DOHH2 (cell line): ENCODE measurements around the gene PRM3.

Experiments used
- H3F3A ChIP-seq: fragments of 200-600 bp; sonication (generic), shearing (Covaris generic); 2 replicates; pipeline ENCODE4 v1.6.0; 2016; ENCODE audit warnings: antibody characterized with exemption, mild to moderate bottlenecking; ENCODE audit not compliant: control insufficient read depth, insufficient read depth
- H3K27ac ChIP-seq: fragments of 200-600 bp; sonication (generic); 2 replicates; pipeline ENCODE4 v1.5.1; 2014; ENCODE audit warnings: low read depth, mild to moderate bottlenecking, low read length, moderate library complexity
- H3K27me3 ChIP-seq: fragments of 200-600 bp; sonication (generic); 2 replicates; pipeline ENCODE4 v1.6.1; 2014; ENCODE audit warnings: mild to moderate bottlenecking, low read length, mixed read lengths; ENCODE audit not compliant: control insufficient read depth
- H3K36me3 ChIP-seq: fragments of 200-600 bp; sonication (generic); 2 replicates; pipeline ENCODE4 v1.6.1; 2014; ENCODE audit warnings: mild to moderate bottlenecking, low read length, moderate library complexity, mixed read lengths; ENCODE audit not compliant: control insufficient read depth
- H3K4me1 ChIP-seq: fragments of 200-600 bp; sonication (generic); 2 replicates; pipeline ENCODE4 v1.6.1; 2014; ENCODE audit warnings: mild to moderate bottlenecking, low read length, mixed read lengths; ENCODE audit not compliant: control insufficient read depth
- H3K4me2 ChIP-seq: fragments of 200-600 bp; sonication (generic); 2 replicates; pipeline ENCODE4 v1.6.0; 2014; ENCODE audit warnings: mild to moderate bottlenecking, low read length, moderate library complexity
- H3K4me3 ChIP-seq: fragments of 200-600 bp; sonication (generic); 2 replicates; pipeline ENCODE4 v1.5.1; 2014; ENCODE audit warnings: mild to moderate bottlenecking, low read length, mixed read lengths
- H3K79me2 ChIP-seq: fragments of 200-600 bp; sonication (generic); 2 replicates; pipeline ENCODE4 v1.6.1; 2014; ENCODE audit warnings: mild to moderate bottlenecking, low read length, mixed read lengths; ENCODE audit not compliant: control insufficient read depth
- H3K9me2 ChIP-seq: fragments of 200-600 bp; sonication (generic); replicated peaks from 2 replicates; pipeline ENCODE4 v1.6.1; 2014; ENCODE audit warnings: mild to moderate bottlenecking, low read length, mixed read lengths; ENCODE audit not compliant: control insufficient read depth
- H3K9me3 ChIP-seq: fragments of 200-600 bp; sonication (generic); 2 replicates; pipeline ENCODE4 v1.6.1; 2014; ENCODE audit warnings: antibody characterized with exemption, low read length, mixed read lengths; ENCODE audit not compliant: control insufficient read depth, insufficient read depth
- H4K20me1 ChIP-seq: fragments of 200-600 bp; sonication (generic); 2 replicates; pipeline ENCODE4 v1.6.0; 2014; ENCODE audit warnings: low read depth, mild to moderate bottlenecking, antibody characterized with exemption, low read length, moderate library complexity; ENCODE audit not compliant: control insufficient read depth, insufficient read depth
- EZH2phosphoT487 ChIP-seq: fragments of 200-600 bp; sonication (generic); IDR thresholded peaks from 2 replicates; pipeline ENCODE4 v1.6.1; 2017; ENCODE audit warnings: borderline replicate concordance, mild to moderate bottlenecking, antibody characterized with exemption, low read length, moderate library complexity, mixed read lengths
- TF ChIP-seq, protein P1 (sequence below): fragments of 200-600 bp; sonication (generic); IDR thresholded peaks from one replicate; pipeline ENCODE4 v1.5.1; 2014; ENCODE audit warnings: antibody characterized with exemption, mild to moderate bottlenecking, low read depth, low read length; ENCODE audit not compliant: poor library complexity, severe bottlenecking

Gene PRM3

DNA sequence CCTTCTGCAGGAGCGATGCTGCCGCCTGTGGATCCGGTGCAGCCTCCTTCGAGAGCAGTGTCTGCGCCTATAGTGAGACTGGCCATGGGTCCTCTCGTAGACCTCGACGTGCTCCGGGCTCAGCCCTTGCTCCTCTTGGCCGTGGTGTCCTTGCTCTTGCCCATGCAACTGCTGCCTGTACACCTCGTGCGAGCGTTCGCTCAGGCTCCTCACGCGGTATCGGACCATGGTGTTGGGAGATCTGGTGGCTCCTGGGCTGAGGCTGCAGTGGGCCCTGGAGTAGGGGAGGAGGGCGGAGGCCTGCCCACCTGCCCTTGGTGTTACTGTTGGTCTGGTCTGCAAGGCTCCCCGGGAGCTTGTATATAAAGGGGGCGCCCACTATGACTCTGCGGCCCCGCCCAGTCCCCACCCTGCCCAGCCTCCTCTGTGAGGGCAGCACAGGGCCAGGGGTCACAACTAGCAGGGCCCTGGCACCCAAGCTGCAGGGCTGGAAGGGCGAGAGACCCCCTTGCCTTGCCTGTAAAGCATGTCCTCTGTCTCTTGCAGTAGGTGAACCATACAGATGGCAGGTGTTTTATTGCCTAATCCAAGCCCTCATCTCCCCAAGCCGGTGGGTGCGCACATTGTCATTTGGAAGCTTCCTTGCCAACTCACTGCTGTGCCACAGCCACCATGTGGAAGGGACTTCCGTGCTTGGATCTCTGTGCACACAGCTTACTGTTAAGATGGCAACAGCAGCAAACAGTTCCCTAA is 2.9 kb upstream of the PRM3 start, which contains the start of gene PRM2:
Gene PRM2 (minus strand): TSS at position 338 of the 753 bp plus-strand sequence. CDS start 110 bp downstream, at position 228.
- TF ChIP-seq, protein P1, sequence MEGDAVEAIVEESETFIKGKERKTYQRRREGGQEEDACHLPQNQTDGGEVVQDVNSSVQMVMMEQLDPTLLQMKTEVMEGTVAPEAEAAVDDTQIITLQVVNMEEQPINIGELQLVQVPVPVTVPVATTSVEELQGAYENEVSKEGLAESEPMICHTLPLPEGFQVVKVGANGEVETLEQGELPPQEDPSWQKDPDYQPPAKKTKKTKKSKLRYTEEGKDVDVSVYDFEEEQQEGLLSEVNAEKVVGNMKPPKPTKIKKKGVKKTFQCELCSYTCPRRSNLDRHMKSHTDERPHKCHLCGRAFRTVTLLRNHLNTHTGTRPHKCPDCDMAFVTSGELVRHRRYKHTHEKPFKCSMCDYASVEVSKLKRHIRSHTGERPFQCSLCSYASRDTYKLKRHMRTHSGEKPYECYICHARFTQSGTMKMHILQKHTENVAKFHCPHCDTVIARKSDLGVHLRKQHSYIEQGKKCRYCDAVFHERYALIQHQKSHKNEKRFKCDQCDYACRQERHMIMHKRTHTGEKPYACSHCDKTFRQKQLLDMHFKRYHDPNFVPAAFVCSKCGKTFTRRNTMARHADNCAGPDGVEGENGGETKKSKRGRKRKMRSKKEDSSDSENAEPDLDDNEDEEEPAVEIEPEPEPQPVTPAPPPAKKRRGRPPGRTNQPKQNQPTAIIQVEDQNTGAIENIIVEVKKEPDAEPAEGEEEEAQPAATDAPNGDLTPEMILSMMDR = no peak
- no peak for TF ChIP-seq EZH2phosphoT487
- Histone ChIP-seq H4K20me1 (no peaks in the 10 kb centered on the region), H3F3A (no peaks in the 10 kb centered on the region), H3K79me2 (no peaks in the 10 kb centered on the region), H3K27ac (no peak within 1 kb of the TSS), H3K9me2 (no peaks in the 10 kb centered on the region), H3K9me3 (no peaks in the 10 kb centered on the region), H3K36me3 (no peaks in the 10 kb centered on the region), H3K4me3 (no peak within 1 kb of the TSS), H3K4me1 (peaks cover 15% of the 10 kb centered on the region), H3K27me3 (no peaks in the 10 kb centered on the region), H3K4me2 (no peak within 1 kb of the TSS)

DNA sequence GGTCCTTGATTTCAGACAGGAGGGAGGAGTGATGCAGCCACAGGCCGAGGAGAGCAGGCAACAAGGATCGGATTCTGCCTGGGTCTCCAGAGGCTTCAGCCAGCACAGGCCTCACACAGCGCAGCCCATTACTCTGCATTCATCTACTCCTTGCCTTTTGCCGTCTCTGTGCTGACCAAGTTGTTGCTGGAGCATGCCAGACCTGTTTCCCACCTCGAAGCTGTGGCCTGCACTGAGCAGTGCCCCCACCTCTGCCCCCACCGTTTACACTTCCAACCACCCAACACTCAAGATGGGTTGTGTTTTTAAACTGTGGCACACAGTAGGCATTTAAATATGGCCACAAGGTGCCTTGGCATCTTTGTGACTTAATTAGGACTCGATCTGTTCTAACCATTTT is 1.5 kb upstream of the PRM3 start:
- no peaks in the 10 kb centered on the region for H3K9me3 ChIP-seq
- H3F3A ChIP-seq = no peaks in the 10 kb centered on the region
- H3K4me3 ChIP-seq = no peak overlapping the region
- no peaks in the 10 kb centered on the region for H3K79me2 ChIP-seq
- H3K36me3 ChIP-seq = no peaks in the 10 kb centered on the region
- H3K4me1 ChIP-seq = peaks cover 14% of the 10 kb centered on the region
- H3K27ac ChIP-seq = no peak overlapping the region
- TF ChIP-seq EZH2phosphoT487 = no peak
- TF ChIP-seq, protein P1 = no peak
- H3K4me2 ChIP-seq = no peak overlapping the region
- no peaks in the 10 kb centered on the region for H3K9me2 ChIP-seq
- H4K20me1 ChIP-seq = no peaks in the 10 kb centered on the region
- no peaks in the 10 kb centered on the region for H3K27me3 ChIP-seq

DNA sequence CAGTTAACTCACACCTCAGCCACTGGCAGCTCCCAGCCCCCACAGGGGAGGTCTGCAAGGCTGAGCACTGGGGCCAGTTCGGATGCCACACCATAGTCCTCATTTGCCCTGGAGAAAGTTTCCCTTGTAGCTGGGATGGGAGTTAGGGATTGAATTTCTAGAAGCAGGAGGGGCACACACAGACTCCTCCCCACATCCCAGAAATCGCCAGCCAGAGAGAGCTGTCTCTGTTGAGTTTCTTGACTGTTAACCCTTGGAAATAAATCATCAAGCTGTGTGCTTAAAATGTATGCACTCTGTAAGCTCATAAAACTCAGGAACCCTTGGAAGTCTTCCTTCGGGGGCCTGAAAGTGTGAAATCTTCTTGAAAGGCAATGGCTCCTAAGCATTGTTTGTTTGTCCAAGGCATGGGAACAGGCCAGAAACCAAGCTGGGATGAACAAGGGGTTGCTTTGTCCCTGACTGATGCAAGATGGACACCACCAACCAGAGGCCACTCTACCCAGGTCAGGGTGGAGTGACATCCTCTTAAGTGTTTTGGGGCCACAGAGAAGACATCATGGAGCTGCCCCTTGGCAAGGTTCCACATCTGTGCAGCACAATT is 394 bp upstream of the PRM3 start:
- no peak overlapping the region for H3K4me3 ChIP-seq
- H3K27ac ChIP-seq = no peak overlapping the region
- H3K4me1 ChIP-seq = peaks cover 2% of the 10 kb centered on the region
- H3K9me2 ChIP-seq = no peaks in the 10 kb centered on the region
- H3F3A ChIP-seq = no peaks in the 10 kb centered on the region
- TF ChIP-seq EZH2phosphoT487 = no peak
- TF ChIP-seq, protein P1 = no peak
- no peaks in the 10 kb centered on the region for H4K20me1 ChIP-seq
- no peaks in the 10 kb centered on the region for H3K36me3 ChIP-seq
- H3K79me2 ChIP-seq = no peaks in the 10 kb centered on the region
- H3K4me2 ChIP-seq = no peak overlapping the region
- H3K27me3 ChIP-seq = no peaks in the 10 kb centered on the region
- H3K9me3 ChIP-seq = no peaks in the 10 kb centered on the region
